ENCODE results near the gene TAOK3. TPM values are rescaled to one million over a fixed set of nuclear protein-coding genes. Genes with fewer than 3 reads are reported as not detected.

Gene TAOK3
- total RNA-seq, 1 donor from 2014 or later = 14.7 TPM

- Mint-ChIP-seq H3K9me3 (ENCODE audit: low read depth) (no peaks in the 10 kb centered on the region), H3K36me3 (ENCODE audit: insufficient read depth) (peaks cover 4% of the 10 kb centered on the region), H3K4me3 (ENCODE audit: low read depth) (peak overlapping the region; percentile 95), H3K27ac (peak overlapping the region; percentile 100), H3K4me1 (ENCODE audit: low read depth) (peaks cover 37% of the 10 kb centered on the region), H3K27me3 (peaks cover 8% of the 10 kb centered on the region)
- DNase-seq (ENCODE audit: low spot score, unreplicated experiment) = no peak
- TF ChIP-seq, protein P1, sequence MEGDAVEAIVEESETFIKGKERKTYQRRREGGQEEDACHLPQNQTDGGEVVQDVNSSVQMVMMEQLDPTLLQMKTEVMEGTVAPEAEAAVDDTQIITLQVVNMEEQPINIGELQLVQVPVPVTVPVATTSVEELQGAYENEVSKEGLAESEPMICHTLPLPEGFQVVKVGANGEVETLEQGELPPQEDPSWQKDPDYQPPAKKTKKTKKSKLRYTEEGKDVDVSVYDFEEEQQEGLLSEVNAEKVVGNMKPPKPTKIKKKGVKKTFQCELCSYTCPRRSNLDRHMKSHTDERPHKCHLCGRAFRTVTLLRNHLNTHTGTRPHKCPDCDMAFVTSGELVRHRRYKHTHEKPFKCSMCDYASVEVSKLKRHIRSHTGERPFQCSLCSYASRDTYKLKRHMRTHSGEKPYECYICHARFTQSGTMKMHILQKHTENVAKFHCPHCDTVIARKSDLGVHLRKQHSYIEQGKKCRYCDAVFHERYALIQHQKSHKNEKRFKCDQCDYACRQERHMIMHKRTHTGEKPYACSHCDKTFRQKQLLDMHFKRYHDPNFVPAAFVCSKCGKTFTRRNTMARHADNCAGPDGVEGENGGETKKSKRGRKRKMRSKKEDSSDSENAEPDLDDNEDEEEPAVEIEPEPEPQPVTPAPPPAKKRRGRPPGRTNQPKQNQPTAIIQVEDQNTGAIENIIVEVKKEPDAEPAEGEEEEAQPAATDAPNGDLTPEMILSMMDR (IDR thresholded peaks at IDR 0.05; ENCODE audit: unreplicated experiment) = no peak
Measured at GRCh38 chr12:118375348-118375747, 2.6 kb upstream of the TAOK3 start.

GRCh38 chr12:118374909-118375308, 2.2 kb upstream of the TAOK3 start:
- TF ChIP-seq, protein P1 (IDR thresholded peaks at IDR 0.05; ENCODE audit: unreplicated experiment) = no peak
- Mint-ChIP-seq H3K4me3 (ENCODE audit: low read depth) (no peak overlapping the region), H3K27ac (peak overlapping the region; percentile 20), H3K27me3 (peaks cover 9% of the 10 kb centered on the region), H3K36me3 (ENCODE audit: insufficient read depth) (peaks cover 2% of the 10 kb centered on the region), H3K4me1 (ENCODE audit: low read depth) (peaks cover 37% of the 10 kb centered on the region), H3K9me3 (ENCODE audit: low read depth) (no peaks in the 10 kb centered on the region)
- DNase-seq (ENCODE audit: low spot score, unreplicated experiment) = no peak

DNA sequence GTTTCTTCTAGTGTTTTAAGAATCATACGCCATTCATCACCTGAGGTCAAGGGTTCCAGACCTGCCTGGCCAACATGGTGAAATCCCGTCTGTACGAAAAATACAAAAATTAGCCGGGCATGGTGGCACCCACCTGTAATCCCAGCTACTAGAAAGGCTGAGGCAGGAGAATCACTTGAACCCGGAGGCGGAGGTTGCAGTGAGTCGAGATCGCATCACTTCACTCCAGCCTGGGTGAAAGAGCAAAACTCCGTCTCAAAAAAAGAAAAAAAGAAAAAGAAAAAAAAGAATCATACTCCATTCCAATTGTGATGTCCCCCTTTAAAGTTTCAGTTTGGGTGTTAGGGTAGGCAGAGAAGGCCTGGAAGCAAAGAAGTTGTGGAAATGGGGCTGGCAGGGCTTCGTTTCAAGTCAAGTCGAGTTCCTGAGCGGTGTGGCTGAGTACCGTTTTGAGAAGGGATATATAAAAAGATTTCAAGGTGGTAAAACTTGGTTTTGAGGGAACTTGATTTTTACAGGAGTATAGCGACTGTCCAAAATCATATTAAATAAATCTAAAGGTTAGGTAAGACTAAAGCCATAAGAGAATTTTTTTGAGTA, 1.5 kb upstream of the TAOK3 start:
- no peaks in the 10 kb centered on the region for H3K36me3 Mint-ChIP-seq (ENCODE audit: insufficient read depth)
- no peak for DNase-seq (ENCODE audit: low spot score, unreplicated experiment)
- H3K27me3 Mint-ChIP-seq = peaks cover 9% of the 10 kb centered on the region
- peak overlapping the region; percentile 88 for H3K4me3 Mint-ChIP-seq (ENCODE audit: low read depth)
- peaks cover 37% of the 10 kb centered on the region for H3K4me1 Mint-ChIP-seq (ENCODE audit: low read depth)
- TF ChIP-seq, protein P1 (IDR thresholded peaks at IDR 0.05; ENCODE audit: unreplicated experiment) = no peak
- H3K9me3 Mint-ChIP-seq (ENCODE audit: low read depth) = no peaks in the 10 kb centered on the region
- H3K27ac Mint-ChIP-seq = no peak overlapping the region

DNA sequence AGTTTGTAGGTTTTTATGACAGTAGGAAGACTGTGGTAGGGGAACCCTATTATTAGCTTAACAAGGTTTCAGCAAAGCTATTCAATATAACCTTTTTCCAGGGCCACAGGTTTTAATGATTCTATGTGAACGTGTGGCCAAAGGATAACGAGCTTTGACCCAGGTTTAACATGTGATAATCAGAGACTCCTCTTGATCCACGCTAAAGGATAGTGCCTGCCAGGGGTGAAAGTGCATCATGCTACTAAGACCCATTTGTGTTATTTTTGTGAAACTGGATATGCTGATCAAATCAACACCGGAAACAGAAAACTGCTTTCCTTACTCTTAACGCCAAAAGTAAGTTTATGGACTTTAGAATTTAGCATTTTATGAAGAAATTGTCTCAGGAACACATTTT, 909 bp upstream of the TAOK3 start:
- DNase-seq (ENCODE audit: low spot score, unreplicated experiment) = no peak
- Mint-ChIP-seq H3K4me1 (ENCODE audit: low read depth) (peaks cover 37% of the 10 kb centered on the region), H3K27me3 (peaks cover 9% of the 10 kb centered on the region), H3K9me3 (ENCODE audit: low read depth) (no peaks in the 10 kb centered on the region), H3K4me3 (ENCODE audit: low read depth) (peak overlapping the region; percentile 88), H3K27ac (peak overlapping the region; percentile 97), H3K36me3 (ENCODE audit: insufficient read depth) (no peaks in the 10 kb centered on the region)
- TF ChIP-seq, protein P1 (IDR thresholded peaks at IDR 0.05; ENCODE audit: unreplicated experiment) = no peak

GRCh38 chr12:118371321-118372282, 1.1 kb downstream of the TAOK3 start:
- Mint-ChIP-seq H3K4me3 (ENCODE audit: low read depth) (peak overlapping the region; percentile 88), H3K27ac (peak overlapping the region; percentile 59), H3K27me3 (peaks cover 9% of the 10 kb centered on the region), H3K9me3 (ENCODE audit: low read depth) (no peaks in the 10 kb centered on the region), H3K36me3 (ENCODE audit: insufficient read depth) (no peaks in the 10 kb centered on the region), H3K4me1 (ENCODE audit: low read depth) (peaks cover 29% of the 10 kb centered on the region)
- peak; percentile 14 for DNase-seq (ENCODE audit: low spot score, unreplicated experiment)
- TF ChIP-seq, protein P1 (IDR thresholded peaks at IDR 0.05; ENCODE audit: unreplicated experiment) = no peak
